Measurements from ENCODE around the gene ZNF845.
"Not testable (repeated sequence)": the region's sequence is repeated elsewhere in the genome, so short reads cannot be mapped to it uniquely, and the experiment has no call there.

ZNF845 gene

DNA sequence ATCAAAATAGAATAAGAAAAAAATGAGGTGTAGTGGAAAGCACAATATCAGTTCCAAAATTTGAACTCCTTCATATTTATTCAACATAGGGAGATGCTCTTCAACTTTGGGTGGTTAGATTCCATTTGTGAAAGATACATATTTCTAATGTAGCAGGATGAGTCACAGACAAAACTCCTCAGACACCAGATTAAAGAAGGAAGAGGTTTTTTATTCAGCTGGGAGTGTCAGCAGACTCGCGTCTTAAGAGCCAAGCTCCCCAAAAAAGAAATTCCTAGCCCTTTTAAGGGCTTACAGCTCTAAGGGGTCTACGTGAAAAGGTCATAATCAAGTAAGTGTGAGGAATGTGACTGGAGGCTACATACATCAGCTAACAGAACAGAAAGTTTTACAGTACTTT is 54.6 kb downstream of the ZNF845 start:
- FAIRE-seq, result no peak

DNA sequence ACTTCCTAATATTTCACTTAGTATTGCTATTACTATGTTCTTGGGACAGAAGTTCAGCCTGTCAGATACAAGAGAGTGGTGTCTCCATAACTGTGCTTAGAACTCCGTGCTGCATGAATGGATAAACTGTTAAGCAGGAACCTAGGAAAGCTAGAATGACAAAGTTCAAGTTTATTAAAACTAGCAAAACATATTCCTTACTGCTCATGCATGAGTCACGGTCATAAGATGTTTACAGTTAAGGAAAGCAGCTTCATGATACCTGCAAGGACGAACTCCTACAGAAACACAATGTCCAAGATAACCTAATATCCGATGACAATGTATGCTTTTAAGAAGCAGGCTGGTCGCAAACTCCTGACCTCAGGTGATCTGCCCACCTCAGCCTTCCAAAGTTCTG is 55.4 kb downstream of the ZNF845 start:
- FAIRE-seq, result no peak

DNA sequence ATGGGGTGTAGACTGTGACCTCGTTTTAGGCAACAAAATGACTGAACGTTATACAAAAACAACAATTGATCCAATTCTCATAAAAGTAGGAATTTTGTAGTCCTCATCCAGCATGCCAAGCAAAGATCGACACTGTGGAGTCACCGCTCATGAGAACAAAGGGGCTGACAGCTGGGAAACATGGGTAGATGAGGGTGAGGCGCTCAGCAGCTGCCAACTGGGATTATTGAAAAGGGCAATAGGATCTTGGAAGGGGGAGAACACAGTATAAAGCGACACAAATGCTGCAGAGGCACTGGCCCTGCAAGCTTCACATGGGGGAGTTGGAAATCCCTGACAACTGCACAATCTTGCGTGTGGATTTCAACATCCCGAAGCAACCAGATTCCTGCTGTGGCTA is 56.0 kb downstream of the ZNF845 start:
- FAIRE-seq, result no peak

DNA sequence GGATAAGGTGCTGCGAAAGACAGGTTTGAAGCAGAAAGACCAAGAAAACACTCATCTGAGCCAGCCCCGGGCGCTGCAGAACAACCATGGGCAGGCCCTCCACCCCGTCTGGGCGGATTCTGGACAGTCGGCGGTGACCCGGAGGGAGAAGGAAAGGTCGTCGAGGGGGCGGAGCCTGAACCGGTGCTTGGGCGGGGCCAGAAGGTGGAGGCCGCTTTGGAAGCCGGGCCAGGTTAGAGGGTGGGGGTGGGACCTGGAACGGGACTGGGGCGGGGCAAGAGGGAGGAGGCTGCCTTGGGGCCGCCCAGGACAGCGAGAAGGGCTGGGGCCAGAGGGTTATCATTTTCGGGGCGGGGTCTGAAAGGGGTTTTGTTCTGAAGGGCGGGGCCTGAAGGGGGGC is 56.4 kb downstream of the ZNF845 start:
- no peak for FAIRE-seq

DNA sequence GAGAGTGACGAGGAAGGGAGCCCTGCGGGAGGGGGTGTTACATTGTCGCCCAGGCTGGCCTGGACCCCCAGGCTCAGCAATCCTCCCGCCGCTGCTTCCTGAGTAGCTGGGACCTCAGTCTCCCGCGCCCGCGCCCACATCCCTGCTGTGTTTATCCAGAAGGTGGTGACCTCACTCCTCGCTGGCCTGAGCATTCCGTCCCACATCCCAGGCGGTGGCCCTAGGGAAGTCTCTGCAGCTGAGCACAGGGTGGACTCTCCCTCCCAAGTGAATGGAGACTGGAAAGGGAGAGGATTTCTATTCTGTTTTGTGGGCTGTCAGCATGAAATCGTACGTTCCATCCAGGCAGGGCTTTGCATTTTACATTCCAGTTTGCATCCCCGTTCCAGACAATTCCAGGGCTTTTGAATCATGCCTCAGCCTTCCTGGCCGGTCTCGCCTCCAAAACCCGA is 61.0 kb downstream of the ZNF845 start:
- FAIRE-seq, result no peak

DNA sequence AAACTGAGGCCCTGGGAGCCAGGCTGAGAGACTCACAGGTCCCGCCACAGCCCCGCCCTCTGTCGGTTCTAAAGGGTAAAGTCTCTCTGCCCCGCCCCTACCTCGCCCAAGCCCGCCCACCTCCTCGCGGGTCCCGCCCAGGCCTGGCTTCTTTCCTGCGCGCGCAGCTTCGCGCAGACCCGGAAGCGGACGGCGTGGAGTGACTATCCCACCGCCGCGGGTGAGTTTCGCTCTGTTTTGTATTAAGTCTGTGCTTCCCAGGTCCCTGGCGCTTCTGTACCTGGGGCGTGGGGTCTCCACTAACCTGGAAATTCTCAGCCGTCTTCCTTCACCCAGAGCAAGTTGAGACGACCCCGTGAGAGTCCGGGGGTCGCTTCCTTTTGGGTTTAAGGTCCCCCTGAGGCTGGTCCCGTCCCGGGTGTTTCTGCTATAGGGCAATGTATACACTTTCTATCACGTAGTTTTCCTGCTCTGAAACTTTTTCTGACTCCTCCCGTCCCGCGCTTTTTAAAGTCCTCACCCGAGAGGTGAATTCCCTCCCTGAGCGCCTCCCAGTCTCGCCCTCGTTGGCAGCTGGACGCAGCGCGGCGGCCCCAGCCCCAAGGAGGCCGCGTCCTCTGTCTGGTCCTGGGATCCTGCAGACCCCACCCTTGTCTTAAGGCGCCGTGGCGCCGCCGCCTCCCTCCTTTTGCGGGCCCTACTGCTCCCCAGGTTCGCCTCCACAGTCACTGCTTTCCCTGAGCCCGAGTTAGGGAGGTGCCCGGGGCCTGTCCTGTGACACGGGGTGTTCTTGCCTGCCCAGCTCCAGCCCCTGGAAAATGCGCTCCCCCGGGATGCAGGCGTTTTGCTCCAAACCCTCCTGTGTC is 61.7 kb downstream of the ZNF845 start, which contains the start of gene ZNF765:
TSS of gene ZNF765 (plus strand) at position 176 of the 866 bp plus-strand sequence. CDS start 2,867 bp downstream, outside the sequence.
- FAIRE-seq, result no peak

DNA sequence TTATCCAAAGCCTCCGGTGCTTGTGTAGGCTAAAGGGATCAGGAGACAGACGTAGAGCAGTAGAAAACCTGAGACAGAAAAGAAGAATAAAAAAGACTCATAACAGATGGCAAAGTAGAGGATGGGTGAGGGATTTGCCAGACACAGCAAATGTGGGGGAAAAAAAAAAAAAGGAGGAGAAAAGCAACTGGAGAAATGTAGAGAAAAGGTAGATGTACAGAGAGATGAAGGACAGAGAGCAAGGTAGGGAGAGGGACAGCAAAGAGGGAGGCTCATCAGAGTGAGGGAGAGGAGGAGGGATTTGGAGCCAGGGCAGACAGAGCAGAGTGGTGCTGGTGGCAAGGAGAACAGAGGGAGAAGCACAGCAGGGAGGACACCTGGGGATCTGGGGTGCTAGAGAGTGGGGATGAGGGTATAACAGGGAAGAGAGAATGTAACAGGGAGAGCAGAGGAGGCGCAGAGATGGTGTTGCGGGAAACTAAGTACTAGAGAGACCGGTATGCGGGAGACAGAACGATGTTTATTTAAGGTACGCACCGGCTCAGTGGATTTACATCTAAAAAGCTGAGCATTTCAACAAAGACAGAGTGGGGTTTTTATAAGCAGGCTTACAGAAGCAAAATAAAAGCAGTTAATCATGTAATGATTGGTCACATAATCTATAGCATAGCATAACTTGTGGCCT is 62.4 kb downstream of the ZNF845 start:
- not testable (repeated sequence) for FAIRE-seq

DNA sequence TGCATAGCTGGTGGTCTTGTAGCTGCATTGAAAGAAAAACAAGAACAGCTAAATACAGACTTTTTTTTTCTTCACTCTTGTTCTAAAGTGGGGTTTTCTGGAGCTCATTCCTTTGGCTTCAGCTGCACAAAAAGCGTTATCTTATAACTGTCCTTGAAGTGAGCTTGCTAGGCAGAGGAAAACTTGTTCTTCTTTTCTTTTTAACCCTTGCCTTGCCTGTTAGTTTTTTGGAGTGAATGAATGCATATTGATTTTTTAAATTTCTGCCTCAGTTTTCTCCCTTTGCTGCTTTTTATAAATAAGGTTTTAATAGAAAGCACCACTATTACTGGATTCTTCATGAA is 62.9 kb downstream of the ZNF845 start:
- no peak for FAIRE-seq

DNA sequence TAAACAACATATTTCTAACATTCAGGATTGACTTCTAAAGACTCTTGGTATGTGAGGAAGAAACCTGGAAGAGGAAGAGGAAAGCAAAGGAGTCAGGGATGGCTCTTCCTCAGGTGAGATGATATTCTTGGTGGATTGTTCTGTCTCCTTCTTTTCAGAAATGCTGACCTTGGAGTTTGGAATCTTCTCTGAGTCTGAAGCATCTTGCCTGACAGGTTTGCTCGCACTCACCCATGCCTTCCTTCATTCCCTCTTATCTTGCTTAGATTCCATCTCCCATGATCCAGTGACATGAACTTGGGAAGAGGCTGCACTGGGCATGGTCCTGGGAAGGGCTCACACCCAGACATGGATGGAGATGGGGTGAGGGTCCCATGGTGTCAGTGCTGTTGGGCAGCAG is 64.4 kb downstream of the ZNF845 start:
- FAIRE-seq, result not testable (repeated sequence)

Measured in islet of Langerhans (tissue), 1 donor.